Activated naive CD4-positive, alpha-beta T cell treated with anti-CD3 and anti-CD28 coated beads, Interleukin-2, amount 10 ng/mL, durations not matched to agents 7 days and 5 days (primary cell): ENCODE measurements around the gene WBP4.
A peak's percentile ranks its signal among the peaks of the same experiment; 100 is the strongest.

Experiments
- CTCF ChIA-PET: fragments of 350-600 bp; sonication (Branson Sonifier 250); formaldehyde crosslinking; loops from one replicate; lab custom pipeline; 2021; ENCODE audit warnings: antibody characterized with exemption; lab: Charles Lee
- DNase-seq: peaks from one replicate; pipeline ENCODE4 v3.0.0-alpha.2; 2020
- H3K27ac Mint-ChIP-seq: one replicate; pipeline ENCODE4 v1.8.0; 2021; ENCODE audit warnings: mild to moderate bottlenecking, moderate library complexity, mixed read lengths
- H3K27me3 Mint-ChIP-seq: one replicate; pipeline ENCODE4 v1.8.0; 2021; ENCODE audit warnings: mild to moderate bottlenecking, mixed read lengths
- H3K36me3 Mint-ChIP-seq: one replicate; pipeline ENCODE4 v1.8.0; 2021; ENCODE audit warnings: mixed read lengths
- H3K4me1 Mint-ChIP-seq: one replicate; pipeline ENCODE4 v1.8.0; 2021; ENCODE audit warnings: mixed read lengths
- H3K4me3 Mint-ChIP-seq: one replicate; pipeline ENCODE4 v1.8.0; 2021; ENCODE audit warnings: mild to moderate bottlenecking, moderate library complexity, mixed read lengths
- H3K9me3 Mint-ChIP-seq: one replicate; pipeline ENCODE4 v1.8.0; 2021; ENCODE audit warnings: mixed read lengths

WBP4 gene

DNA sequence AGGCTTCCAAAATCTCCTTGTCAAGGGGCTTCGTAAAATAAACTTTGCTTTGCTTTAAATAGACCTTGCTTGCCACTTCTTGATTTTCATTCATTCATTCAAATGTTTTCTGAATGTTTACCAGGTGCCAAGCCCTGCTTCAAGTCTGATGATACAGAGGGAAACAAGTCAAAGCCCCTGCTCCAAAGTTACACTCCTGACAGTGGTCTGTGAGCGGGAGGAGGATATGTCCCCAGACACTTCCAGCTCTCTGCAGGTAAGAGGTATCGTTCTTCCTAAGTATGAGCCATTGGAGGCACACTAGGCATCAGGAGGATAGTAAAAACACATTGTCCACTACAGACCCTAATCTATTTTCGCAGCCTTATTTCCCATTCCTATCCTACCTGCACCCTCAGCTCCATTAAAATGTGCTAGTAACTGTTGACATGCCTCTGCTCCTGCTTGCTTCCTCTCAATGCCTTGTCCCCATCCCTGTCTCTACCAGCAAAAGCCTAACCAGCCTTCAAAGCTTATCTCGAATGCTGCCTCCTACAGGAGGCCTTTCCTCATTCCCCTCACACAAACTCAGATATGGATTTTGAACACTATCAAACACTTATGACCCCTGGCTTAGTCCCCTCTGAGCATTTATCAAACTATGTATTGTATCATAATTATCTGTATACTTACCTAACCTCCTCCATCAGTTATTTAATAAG, 6.2 kb upstream of the WBP4 start:
- CTCF ChIA-PET, result interaction anchor here (0.5 to 3.7 kb wide), 21 partner anchors 9 to 1041 kb away, joined by 3 to 20 read pairs (median 3); partner anchors contain the start of genes ELF1 and NAA16
- Mint-ChIP-seq H3K27me3 (peaks cover under 1% of the 10 kb centered on the region), H3K4me1 (peaks cover 52% of the 10 kb centered on the region), H3K9me3 (no peaks in the 10 kb centered on the region), H3K27ac (no peak overlapping the region), H3K36me3 (no peaks in the 10 kb centered on the region), H3K4me3 (no peak overlapping the region)
- no peak for DNase-seq

DNA sequence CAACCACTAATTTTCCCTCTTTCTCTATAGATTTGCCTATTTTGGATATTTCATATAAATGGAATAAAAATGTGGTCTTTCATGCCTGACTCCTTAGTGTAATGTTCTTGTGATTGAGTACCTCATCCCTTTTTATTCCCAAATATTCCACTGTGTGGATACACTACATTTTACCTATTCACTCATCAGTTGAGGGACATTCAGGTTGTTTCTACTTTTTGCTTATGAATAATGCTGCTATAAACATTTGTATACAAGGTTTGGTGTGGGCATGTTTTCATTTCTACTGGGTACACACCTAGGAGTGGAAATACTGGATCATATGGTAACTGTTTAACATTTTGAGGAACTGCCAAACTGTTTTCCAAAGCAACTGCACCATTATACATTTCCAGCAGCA, 5.1 kb upstream of the WBP4 start:
- no peak for DNase-seq
- peaks cover 12% of the 10 kb centered on the region for H3K27me3 Mint-ChIP-seq
- peaks cover 51% of the 10 kb centered on the region for H3K4me1 Mint-ChIP-seq
- H3K36me3 Mint-ChIP-seq, result peaks cover 6% of the 10 kb centered on the region
- no peak overlapping the region for H3K4me3 Mint-ChIP-seq
- H3K27ac Mint-ChIP-seq, result no peak overlapping the region
- CTCF ChIA-PET, result interaction anchor here (3.6 to 3.7 kb wide), 2 partner anchors 82 to 167 kb away, joined by 14 to 20 read pairs; no protein-coding TSS in a partner anchor
- no peaks in the 10 kb centered on the region for H3K9me3 Mint-ChIP-seq

DNA sequence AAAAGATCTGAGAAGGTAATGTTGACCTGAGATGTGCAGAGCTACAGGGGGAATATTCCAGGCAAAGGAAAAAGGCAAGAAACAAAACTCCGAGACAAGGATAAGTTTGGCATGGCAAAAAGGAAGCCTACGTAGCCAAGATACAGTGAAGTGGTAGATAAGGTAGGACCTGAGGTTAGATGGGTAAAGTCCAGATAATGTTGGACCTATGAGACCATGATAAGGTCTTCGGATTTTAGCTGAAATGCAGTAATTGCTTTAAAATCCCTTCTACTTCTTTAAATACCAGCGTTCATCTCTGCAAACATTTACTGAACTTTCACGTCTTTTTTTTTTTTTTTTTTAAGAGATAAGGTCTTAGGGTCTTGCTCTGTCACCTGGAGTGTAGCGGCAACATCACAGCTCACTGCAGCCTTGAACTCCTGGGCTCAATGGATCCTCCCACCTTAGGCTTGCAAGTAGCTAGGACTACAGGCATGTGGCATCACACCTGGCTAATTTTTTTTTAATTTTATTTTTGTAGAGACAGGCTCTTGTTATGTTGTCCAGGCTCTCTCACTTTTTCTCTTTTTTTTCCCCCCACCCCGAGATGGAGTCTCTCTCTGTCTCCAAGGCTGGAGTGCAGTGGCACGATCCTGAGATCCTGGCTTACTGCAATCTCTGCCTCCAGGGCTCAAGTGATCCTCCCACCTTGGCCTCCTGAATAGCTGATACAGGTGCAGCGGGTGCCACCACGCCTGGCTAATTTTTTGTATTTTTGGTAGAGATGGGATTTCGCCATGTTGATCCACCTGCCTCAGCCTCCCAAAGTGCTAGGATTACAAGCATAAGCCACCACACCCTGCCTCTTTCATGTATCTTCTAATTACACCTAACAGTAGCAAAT, 4.2 kb upstream of the WBP4 start:
- Mint-ChIP-seq H3K9me3 (no peaks in the 10 kb centered on the region), H3K27me3 (peaks cover 16% of the 10 kb centered on the region), H3K4me3 (no peak overlapping the region)

DNA sequence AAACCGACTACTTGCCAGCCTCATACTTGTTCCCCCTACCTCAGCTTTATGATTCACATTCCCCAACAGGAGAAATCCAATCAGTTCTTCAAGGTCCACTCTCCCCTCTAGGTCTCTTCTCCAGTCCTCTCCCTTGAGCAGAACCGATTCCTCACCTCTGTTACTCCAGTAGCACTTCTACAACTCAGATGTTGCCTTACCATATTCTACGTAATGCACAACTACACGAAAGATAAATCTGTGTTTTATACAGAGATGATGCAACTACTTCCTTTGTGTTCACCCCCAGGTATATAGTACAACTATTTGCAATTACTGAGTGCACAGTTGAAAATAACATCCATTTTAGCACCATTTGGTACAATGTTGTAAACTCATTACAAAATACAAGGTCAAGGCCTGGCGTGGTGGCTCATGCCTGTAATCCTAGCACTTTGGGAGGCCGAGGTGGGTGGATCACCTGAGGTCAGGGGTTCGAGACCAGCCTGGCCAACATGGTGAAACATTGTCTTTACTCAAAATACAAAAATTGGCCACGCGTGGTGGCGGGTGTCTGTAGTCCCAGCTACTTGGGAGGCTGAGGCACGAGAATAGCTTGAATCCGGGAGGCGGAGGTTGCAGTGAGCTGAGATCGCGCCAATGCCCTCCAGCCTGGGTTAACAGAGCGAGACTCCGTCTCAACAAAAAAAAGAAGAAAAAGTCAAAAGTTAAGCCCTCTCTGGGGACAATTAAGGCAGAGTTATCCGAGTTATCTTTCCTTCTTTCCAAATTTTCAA, 2.8 kb upstream of the WBP4 start:
- Mint-ChIP-seq H3K4me1 (peaks cover 63% of the 10 kb centered on the region), H3K27me3 (peaks cover 16% of the 10 kb centered on the region), H3K9me3 (no peaks in the 10 kb centered on the region), H3K4me3 (peak overlapping the region; percentile 99), H3K27ac (no peak overlapping the region), H3K36me3 (peaks cover 9% of the 10 kb centered on the region)
- no peak for DNase-seq
- CTCF ChIA-PET, result interaction anchor here (1.6 to 2.5 kb wide), 3 partner anchors 9 to 84 kb away, joined by 5 to 11 read pairs (median 6); no protein-coding TSS in a partner anchor

More for the DNA sequence above, 4.2 kb upstream of the WBP4 start:
- Mint-ChIP-seq H3K36me3 (peaks cover 9% of the 10 kb centered on the region), H3K4me1 (peaks cover 49% of the 10 kb centered on the region), H3K27ac (no peak overlapping the region)
- DNase-seq, result no peak
- CTCF ChIA-PET, result interaction anchor here (0.5 to 0.6 kb wide), 2 partner anchors 18 to 409 kb away, joined by 3 read pairs; no protein-coding TSS in a partner anchor

DNA sequence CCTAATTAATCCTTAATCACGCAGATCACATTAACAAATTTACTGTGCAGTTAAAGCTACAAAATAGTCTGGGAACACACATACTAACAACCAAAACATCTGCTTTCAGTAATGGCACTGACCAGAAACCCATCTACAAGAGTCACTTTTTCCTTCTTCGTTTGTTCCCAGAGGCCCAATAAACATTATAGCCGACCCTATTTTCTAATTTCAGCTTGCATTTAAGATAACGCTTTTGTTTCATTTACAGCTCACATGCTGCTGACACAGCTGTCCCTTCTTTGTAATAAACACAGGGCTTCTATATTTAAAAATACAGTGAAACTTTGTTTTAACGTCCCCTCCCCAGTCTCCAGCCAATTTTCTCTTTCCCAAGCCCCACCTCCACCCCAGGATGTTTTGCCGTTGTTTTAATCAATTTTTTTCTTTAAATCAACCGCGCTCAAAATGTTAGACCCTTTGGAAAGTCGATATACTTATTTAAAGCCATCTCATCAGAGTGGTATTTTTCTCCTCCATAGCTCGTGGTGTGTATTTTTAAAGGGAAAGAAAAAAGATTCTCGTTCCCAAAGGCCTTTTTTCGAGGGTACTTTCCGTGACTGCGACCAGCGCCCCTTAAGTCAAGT, 1.7 kb upstream of the WBP4 start:
- Mint-ChIP-seq H3K27me3 (peaks cover 16% of the 10 kb centered on the region), H3K9me3 (no peaks in the 10 kb centered on the region), H3K4me3 (peak overlapping the region; percentile 99), H3K36me3 (peaks cover 14% of the 10 kb centered on the region), H3K27ac (peak overlapping the region; percentile 99), H3K4me1 (peaks cover 59% of the 10 kb centered on the region)
- DNase-seq, result no peak
- CTCF ChIA-PET, result interaction anchor here (1.0 to 2.5 kb wide), 6 partner anchors 9 to 162 kb away, joined by 3 to 11 read pairs (median 5); partner anchors contain the start of gene ELF1

DNA sequence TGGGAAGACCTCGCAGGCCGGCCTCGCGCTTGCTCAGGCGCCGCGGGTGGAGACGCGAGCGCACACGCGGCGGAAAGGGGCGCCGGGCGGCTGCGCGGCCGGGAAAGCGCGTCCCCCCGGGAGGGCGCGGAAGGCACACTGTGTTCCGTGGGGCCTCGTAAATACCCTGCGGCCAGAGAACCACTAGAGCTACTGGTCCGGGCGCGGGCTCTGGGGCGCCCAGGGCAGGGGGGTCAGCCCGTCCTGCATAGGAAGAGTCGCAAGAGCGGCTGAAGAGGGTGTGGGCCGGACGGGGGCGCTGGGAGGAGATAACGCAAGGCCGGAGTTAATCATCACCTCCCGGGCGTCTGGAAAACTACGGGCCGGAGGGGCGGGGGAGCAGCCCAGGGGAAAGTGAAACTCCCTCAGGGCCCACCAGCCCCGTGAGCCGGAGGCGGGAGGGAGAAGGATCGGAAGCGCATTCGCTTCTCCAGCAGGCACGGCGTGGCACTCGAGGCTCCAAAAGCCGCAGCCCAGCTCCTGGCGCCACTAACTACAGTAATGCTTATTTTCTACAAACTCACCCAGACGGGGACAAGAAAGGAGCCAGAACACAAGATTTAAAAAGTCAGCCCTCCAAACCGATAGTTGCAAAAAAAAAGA, 1.1 kb upstream of the WBP4 start:
- H3K27me3 Mint-ChIP-seq, result peaks cover 16% of the 10 kb centered on the region
- H3K4me3 Mint-ChIP-seq, result peak overlapping the region; percentile 99
- peak; percentile 78 for DNase-seq
- H3K27ac Mint-ChIP-seq, result peak overlapping the region; percentile 99
- CTCF ChIA-PET, result interaction anchor here (1.0 to 2.5 kb wide), 8 partner anchors 10 to 161 kb away, joined by 3 to 11 read pairs (median 5); partner anchors contain the start of gene ELF1
- H3K9me3 Mint-ChIP-seq, result no peaks in the 10 kb centered on the region
- H3K36me3 Mint-ChIP-seq, result peaks cover 18% of the 10 kb centered on the region
- peaks cover 54% of the 10 kb centered on the region for H3K4me1 Mint-ChIP-seq

DNA sequence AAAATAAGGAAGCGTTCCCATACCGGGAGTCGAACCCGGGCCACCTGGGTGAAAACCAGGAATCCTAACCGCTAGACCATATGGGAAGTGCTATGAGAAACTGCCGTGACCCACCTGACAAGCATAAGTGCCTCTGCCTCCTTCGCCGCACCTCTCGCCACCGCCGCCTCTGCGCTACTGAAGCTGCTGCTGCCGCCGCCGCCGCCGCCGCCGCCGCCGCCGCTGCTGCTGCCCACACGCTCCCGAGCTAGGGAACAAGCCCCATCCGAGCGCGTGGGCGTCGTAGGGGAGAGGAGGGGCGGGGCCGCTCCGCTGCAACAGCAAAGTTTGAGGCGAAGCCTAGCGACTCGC, 610 bp upstream of the WBP4 start:
- peak; percentile 86 for DNase-seq
- H3K4me3 Mint-ChIP-seq, result peak overlapping the region; percentile 99
- peaks cover 23% of the 10 kb centered on the region for H3K36me3 Mint-ChIP-seq
- H3K4me1 Mint-ChIP-seq, result peaks cover 51% of the 10 kb centered on the region
- no peaks in the 10 kb centered on the region for H3K9me3 Mint-ChIP-seq
- CTCF ChIA-PET, result interaction anchor here (1.1 to 2.5 kb wide), 5 partner anchors 12 to 160 kb away, joined by 3 to 11 read pairs (median 4); partner anchors contain the start of gene ELF1
- peak overlapping the region; percentile 99 for H3K27ac Mint-ChIP-seq
- peaks cover 16% of the 10 kb centered on the region for H3K27me3 Mint-ChIP-seq

DNA sequence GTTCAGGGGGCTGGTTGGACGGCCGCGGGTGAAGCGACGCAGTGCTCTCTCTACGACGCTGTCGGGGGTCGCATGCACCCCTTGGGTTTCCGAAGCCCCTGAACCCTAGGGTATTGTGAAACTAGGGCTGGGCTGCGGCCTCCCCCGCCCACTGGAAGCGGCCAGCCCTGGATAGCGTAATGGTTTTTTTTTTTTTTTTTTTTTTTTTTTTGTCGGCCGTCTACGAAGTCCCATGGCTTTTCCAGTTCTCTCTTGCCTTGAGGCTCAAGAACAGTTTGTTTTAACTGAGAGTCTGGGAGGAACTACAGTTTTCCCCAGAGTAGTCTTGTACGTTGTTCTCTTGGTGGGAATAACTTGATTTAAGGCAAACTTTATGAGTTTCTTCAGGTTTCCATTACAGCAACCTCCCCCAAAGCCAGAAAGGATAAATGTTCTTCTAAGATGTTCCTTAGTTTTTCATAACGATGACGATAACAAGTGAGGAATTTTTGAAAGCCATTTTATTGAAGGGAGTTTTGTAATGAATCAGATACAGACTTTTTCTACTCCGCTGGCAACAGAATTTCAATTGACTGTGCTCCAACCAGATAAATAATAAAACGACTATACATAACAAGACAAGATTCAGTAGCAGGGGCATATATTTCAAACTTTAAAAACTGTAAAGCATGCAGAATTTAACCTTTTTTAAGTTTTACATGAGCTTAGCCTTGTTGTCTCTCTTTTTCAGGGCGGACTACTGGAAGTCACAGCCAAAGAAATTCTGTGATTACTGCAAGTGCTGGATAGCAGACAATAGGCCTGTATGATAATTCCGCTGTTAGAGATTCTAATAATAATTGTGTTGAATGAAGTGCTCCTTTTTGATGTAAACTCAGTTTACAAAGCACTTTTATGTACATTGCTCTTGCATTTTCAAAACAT, 867 bp downstream of the WBP4 start:
- no peaks in the 10 kb centered on the region for H3K9me3 Mint-ChIP-seq
- H3K36me3 Mint-ChIP-seq, result peaks cover 30% of the 10 kb centered on the region
- peak overlapping the region; percentile 99 for H3K27ac Mint-ChIP-seq
- peaks cover 16% of the 10 kb centered on the region for H3K27me3 Mint-ChIP-seq
- peak overlapping the region; percentile 99 for H3K4me3 Mint-ChIP-seq
- CTCF ChIA-PET, result interaction anchor here (1.0 kb wide), 1 partner anchor 12 kb away, joined by 4 read pairs; no protein-coding TSS in a partner anchor
- no peak for DNase-seq
- H3K4me1 Mint-ChIP-seq, result peaks cover 43% of the 10 kb centered on the region

DNA sequence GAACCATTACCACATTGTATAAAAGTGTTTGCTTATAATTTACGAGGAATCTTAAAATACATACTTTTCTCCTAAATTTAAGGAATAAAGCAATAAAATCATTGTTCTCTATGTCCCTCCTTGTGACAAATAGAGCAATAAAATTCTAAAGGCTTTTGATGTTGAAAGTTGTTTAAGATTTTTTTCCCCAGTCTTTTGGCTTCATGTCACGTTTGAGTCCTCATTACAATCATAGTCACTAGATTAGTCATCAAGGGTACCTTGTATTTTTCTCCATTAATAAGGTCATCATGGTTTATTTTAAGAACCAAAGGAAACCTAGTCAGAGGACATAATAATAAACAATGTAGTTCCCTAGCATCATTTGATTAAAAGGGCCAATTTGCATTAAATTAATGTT, 3.2 kb downstream of the WBP4 start:
- no peak for DNase-seq
- H3K9me3 Mint-ChIP-seq, result no peaks in the 10 kb centered on the region
- H3K4me3 Mint-ChIP-seq, result no peak overlapping the region
- H3K27ac Mint-ChIP-seq, result no peak overlapping the region
- H3K4me1 Mint-ChIP-seq, result peaks cover 26% of the 10 kb centered on the region
- peaks cover 16% of the 10 kb centered on the region for H3K27me3 Mint-ChIP-seq
- CTCF ChIA-PET, result interaction anchor here (1.4 kb wide), 1 partner anchor 10 kb away, joined by 3 read pairs; no protein-coding TSS in a partner anchor
- H3K36me3 Mint-ChIP-seq, result peaks cover 42% of the 10 kb centered on the region

DNA sequence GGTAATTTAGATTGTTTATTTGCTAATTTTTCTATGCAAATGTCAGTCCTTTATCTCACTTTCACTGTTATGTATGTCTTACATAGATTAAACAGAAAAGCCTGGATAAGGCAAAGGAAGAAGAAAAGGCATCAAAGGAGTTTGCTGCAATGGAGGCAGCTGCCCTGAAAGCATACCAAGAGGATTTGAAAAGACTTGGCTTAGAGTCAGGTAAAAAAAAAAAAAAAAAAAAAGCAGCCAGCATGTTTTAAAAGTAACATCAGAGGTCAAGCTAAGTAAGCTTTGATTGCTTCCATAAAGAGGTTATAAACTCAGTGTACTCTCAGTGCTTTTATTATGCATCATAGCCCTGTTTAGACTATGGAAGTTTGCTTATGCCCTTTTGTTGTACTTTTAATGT, 3.8 kb downstream of the WBP4 start:
- H3K36me3 Mint-ChIP-seq, result peaks cover 44% of the 10 kb centered on the region
- H3K4me3 Mint-ChIP-seq, result no peak overlapping the region
- CTCF ChIA-PET, result no interaction called here
- H3K27me3 Mint-ChIP-seq, result peaks cover 16% of the 10 kb centered on the region
- no peak for DNase-seq
- H3K9me3 Mint-ChIP-seq, result no peaks in the 10 kb centered on the region
- no peak overlapping the region for H3K27ac Mint-ChIP-seq
- peaks cover 22% of the 10 kb centered on the region for H3K4me1 Mint-ChIP-seq

DNA sequence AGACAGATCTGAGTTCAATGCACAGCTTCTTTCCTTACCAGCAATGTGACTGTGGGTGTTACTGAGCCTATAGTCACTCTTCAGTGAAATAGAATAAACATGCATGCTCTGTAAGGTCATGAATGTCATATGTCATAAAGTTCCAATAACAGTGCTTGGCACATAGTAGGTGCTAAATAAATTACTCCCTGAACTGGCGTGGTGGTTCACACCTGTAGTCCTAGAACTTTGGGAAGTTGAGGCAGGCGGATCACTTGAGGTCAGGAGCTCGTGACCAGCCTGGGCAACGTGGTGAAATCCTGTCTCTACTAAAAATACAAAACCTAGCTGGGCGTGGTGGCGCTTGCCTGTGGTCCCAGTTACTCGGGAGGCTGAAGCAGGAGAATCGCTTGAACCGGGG, 13.2 kb downstream of the WBP4 start:
- CTCF ChIA-PET, result interaction anchor here (1.0 to 1.4 kb wide), 6 partner anchors 12 to 148 kb away, joined by 3 to 8 read pairs (median 4); no protein-coding TSS in a partner anchor
- no peaks in the 10 kb centered on the region for H3K27me3 Mint-ChIP-seq
- no peak overlapping the region for H3K4me3 Mint-ChIP-seq
- peaks cover 52% of the 10 kb centered on the region for H3K36me3 Mint-ChIP-seq
- no peaks in the 10 kb centered on the region for H3K9me3 Mint-ChIP-seq
- H3K4me1 Mint-ChIP-seq, result no peaks in the 10 kb centered on the region
- no peak for DNase-seq
- H3K27ac Mint-ChIP-seq, result no peak overlapping the region

DNA sequence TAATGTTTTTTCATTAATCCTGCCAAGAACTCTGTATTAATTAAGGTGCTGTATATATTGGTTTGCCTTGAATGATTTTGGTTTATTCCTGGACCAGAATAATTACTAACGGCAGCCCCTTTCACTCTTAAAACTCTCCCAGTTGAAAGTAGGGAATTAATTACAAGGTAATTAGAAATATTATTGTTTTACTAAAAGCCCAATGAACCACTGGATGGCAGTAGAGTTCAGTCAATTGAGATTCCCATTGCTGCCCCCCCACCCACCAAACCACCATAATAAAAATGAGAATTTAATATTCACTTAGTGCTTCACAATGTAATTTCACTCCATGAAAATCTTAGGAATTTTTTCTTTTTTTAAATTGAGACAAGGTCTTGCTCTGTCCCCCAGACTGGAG, 13.7 kb downstream of the WBP4 start:
- no peaks in the 10 kb centered on the region for H3K27me3 Mint-ChIP-seq
- H3K4me1 Mint-ChIP-seq, result no peaks in the 10 kb centered on the region
- DNase-seq, result peak; percentile 30

More for the DNA sequence above, 13.7 kb downstream of the WBP4 start:
- Mint-ChIP-seq H3K27ac (no peak overlapping the region), H3K4me3 (no peak overlapping the region), H3K9me3 (no peaks in the 10 kb centered on the region), H3K36me3 (peaks cover 54% of the 10 kb centered on the region)
- CTCF ChIA-PET, result interaction anchor here (1.2 to 1.4 kb wide), 2 partner anchors 122 to 148 kb away, joined by 4 to 5 read pairs; no protein-coding TSS in a partner anchor
